Loucy (cell line): ENCODE results near the gene RNU4-1.
A peak's percentile ranks its signal among the peaks of the same experiment; 100 is the strongest.

Experiments used
- H2AFZ ChIP-seq: fragments of 200-600 bp; sonication (generic); 2 replicates; pipeline ENCODE4 v1.6.0; 2016; ENCODE audit warnings: antibody characterized with exemption, mild to moderate bottlenecking, low read length, moderate library complexity
- H3F3A ChIP-seq: fragments of 200-600 bp; 2 replicates; pipeline ENCODE4 v1.6.0; 2016; ENCODE audit warnings: antibody characterized with exemption, low read depth, mild to moderate bottlenecking
- H3K27me3 ChIP-seq: fragments of 200-600 bp; sonication (generic); 2 replicates; pipeline ENCODE4 v1.6.1; 2014; ENCODE audit warnings: low read length, mild to moderate bottlenecking; ENCODE audit not compliant: insufficient read depth, poor library complexity, severe bottlenecking
- H3K36me3 ChIP-seq: fragments of 200-600 bp; sonication (generic); 2 replicates; pipeline ENCODE4 v1.6.1; 2016; ENCODE audit warnings: low read length; ENCODE audit not compliant: insufficient read depth
- H3K4me1 ChIP-seq: fragments of 200-600 bp; sonication (generic); 2 replicates; pipeline ENCODE4 v1.5.1; 2014; ENCODE audit warnings: low read length, mild to moderate bottlenecking; ENCODE audit not compliant: insufficient read depth, poor library complexity, severe bottlenecking
- H3K4me2 ChIP-seq: fragments of 200-600 bp; sonication (generic); 2 replicates; pipeline ENCODE4 v1.6.0; 2014; ENCODE audit warnings: antibody characterized with exemption, low read length, low read depth, mild to moderate bottlenecking; ENCODE audit not compliant: poor library complexity, severe bottlenecking
- H3K4me3 ChIP-seq: fragments of 200-600 bp; sonication (generic); 2 replicates; pipeline ENCODE4 v1.5.1; 2014; ENCODE audit warnings: low read length, mild to moderate bottlenecking, mixed read lengths; ENCODE audit not compliant: poor library complexity, severe bottlenecking
- H3K79me2 ChIP-seq: fragments of 200-600 bp; sonication (generic); 2 replicates; pipeline ENCODE4 v1.6.1; 2014; ENCODE audit warnings: low read length; ENCODE audit not compliant: insufficient read depth
- H3K9ac ChIP-seq: fragments of 200-600 bp; sonication (generic); 2 replicates; pipeline ENCODE4 v1.6.0; 2014; ENCODE audit warnings: mild to moderate bottlenecking, low read depth, low read length, moderate library complexity; ENCODE audit not compliant: poor library complexity, severe bottlenecking
- H3K9me2 ChIP-seq: fragments of 200-600 bp; sonication (generic); replicated peaks from 2 replicates; pipeline ENCODE4 v1.6.1; 2016; ENCODE audit warnings: low read depth, low read length, mixed read lengths
- H3K9me3 ChIP-seq: fragments of 200-600 bp; sonication (generic); 2 replicates; pipeline ENCODE4 v1.6.1; 2014; ENCODE audit warnings: mild to moderate bottlenecking, antibody characterized with exemption, low read length, low read depth; ENCODE audit not compliant: insufficient read depth
- H4K20me1 ChIP-seq: fragments of 200-600 bp; sonication (generic); 2 replicates; pipeline ENCODE4 v1.6.0; 2014; ENCODE audit warnings: antibody characterized with exemption, low read length, mild to moderate bottlenecking; ENCODE audit not compliant: insufficient read depth, poor library complexity, severe bottlenecking
- CTCF ChIP-seq: fragments of 200-600 bp; sonication (generic); conservative IDR thresholded peaks from 2 replicates; pipeline ENCODE4 v1.5.1; 2014; ENCODE audit warnings: mild to moderate bottlenecking, antibody characterized with exemption, low read length
- EZH2phosphoT487 ChIP-seq: fragments of 200-600 bp; IDR thresholded peaks from 2 replicates; pipeline ENCODE4 v1.6.1; 2018; ENCODE audit warnings: antibody characterized with exemption, mild to moderate bottlenecking, moderate library complexity, borderline replicate concordance

RNU4-1 gene

GRCh38 chr12:120292661-120293531 lies at the start of gene RNU4-1:
Gene RNU4-1, minus strand, starts transcription at chr12:120293237.
- Histone ChIP-seq H3K79me2 (no peaks in the 10 kb centered on the region), H3K4me2 (peak within 1 kb of the TSS; percentile 87), H2AFZ (peak within 1 kb of the TSS; percentile 83), H3F3A (peaks cover 17% of the 10 kb centered on the region), H3K9ac (peak within 1 kb of the TSS; percentile 94), H3K4me1 (peaks cover 9% of the 10 kb centered on the region), H3K9me2 (no peaks in the 10 kb centered on the region), H4K20me1 (no peaks in the 10 kb centered on the region), H3K27me3 (no peaks in the 10 kb centered on the region), H3K4me3 (peak within 1 kb of the TSS; percentile 78), H3K36me3 (no peaks in the 10 kb centered on the region), H3K9me3 (no peaks in the 10 kb centered on the region)
- TF ChIP-seq EZH2phosphoT487 (no peak), CTCF (no peak)

DNA sequence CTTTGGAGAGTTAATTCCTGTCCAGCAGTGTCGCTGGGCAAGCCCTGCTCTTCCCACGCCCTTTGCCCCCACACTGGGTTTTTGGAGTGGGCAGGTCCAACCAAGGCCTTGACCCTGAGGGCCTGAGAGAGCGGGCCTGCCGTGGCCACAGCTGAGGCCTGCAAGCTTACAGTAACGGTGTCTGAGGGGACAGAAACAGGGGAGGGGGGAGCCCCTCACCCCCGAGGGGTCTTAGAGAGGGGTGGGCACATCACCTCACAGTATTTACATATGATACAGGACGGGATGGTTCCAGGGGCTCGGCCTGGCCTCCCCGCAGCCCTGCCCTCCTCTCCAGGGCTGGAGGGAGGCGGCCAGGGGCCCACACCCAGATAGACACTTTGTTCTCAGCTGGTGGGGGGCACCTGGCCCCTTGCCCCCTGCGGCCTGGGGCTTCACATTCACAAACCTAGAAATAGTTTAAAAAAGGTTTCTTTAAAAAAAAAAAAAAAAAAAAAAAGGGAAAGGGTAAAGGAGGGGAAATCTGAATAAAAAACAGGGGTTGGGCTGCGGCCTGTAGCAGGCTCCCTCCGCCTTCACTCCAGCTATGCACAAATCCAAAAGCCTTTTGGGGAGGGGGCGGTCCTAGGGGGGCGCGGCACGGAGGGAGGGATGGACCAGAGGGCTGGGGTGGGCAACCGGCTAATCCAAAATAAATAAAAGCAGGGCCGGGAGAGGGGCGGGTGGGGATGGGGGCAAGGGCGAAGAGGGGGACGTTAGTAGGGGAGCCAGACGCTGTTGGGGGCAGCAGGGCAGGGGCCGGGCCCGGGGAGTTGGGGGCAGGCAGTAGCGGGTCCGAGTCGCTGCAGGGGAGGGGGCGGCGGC lies 49.4 kb upstream of the RNU4-1 start:
- TF ChIP-seq CTCF (no peak), EZH2phosphoT487 (no peak)
- Histone ChIP-seq H2AFZ (no peak overlapping the region), H3K27me3 (no peaks in the 10 kb centered on the region), H3F3A (no peaks in the 10 kb centered on the region), H3K9me3 (peaks cover 3% of the 10 kb centered on the region; the same call in 1 of the 2 replicates), H4K20me1 (no peaks in the 10 kb centered on the region), H3K36me3 (no peaks in the 10 kb centered on the region), H3K9me2 (no peaks in the 10 kb centered on the region), H3K4me2 (no peak overlapping the region), H3K9ac (no peak overlapping the region), H3K4me3 (no peak overlapping the region), H3K79me2 (no peaks in the 10 kb centered on the region), H3K4me1 (no peaks in the 10 kb centered on the region)

DNA sequence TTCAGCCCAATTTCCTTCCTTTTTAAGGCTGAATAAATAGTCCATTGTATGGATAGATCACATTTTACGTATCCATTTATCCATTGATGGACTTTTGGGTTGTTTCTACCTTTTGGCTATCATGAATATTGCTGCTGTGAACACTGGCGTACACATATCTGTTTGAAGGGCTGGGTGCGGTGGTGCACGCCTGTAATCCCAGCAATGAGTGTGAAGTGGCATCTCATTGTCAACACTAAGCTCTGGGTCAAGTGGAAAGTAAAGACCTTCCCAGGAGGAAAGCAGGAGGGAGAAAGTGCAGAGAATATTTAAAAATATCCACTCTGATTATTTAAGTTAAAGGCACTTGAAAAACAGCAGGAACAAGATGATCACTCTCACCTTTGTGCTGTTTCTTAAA lies 46.2 kb upstream of the RNU4-1 start:
- H3K27me3 ChIP-seq = no peaks in the 10 kb centered on the region
- H3K9me3 ChIP-seq = peaks cover 12% of the 10 kb centered on the region; the same call in 1 of the 2 replicates
- TF ChIP-seq CTCF (no peak), EZH2phosphoT487 (no peak)
- H3K4me1 ChIP-seq = no peaks in the 10 kb centered on the region
- H2AFZ ChIP-seq = no peak overlapping the region
- no peaks in the 10 kb centered on the region for H3K79me2 ChIP-seq
- no peaks in the 10 kb centered on the region for H3K9me2 ChIP-seq
- no peak overlapping the region for H3K4me2 ChIP-seq
- H4K20me1 ChIP-seq = no peaks in the 10 kb centered on the region
- no peak overlapping the region for H3K4me3 ChIP-seq
- H3K9ac ChIP-seq = no peak overlapping the region
- H3F3A ChIP-seq = no peaks in the 10 kb centered on the region
- no peaks in the 10 kb centered on the region for H3K36me3 ChIP-seq
